ENCODE data around the gene CTSE. TPM values are rescaled to one million over a fixed set of nuclear protein-coding genes. Genes with fewer than 3 reads are reported as not detected.
A peak's percentile ranks its signal among the peaks of the same experiment; 100 is the strongest.
"Not testable (repeated sequence)": the region's sequence is repeated elsewhere in the genome, so short reads cannot be mapped to it uniquely, and the experiment has no call there.

CTSE gene
- not detected for total RNA-seq

DNA sequence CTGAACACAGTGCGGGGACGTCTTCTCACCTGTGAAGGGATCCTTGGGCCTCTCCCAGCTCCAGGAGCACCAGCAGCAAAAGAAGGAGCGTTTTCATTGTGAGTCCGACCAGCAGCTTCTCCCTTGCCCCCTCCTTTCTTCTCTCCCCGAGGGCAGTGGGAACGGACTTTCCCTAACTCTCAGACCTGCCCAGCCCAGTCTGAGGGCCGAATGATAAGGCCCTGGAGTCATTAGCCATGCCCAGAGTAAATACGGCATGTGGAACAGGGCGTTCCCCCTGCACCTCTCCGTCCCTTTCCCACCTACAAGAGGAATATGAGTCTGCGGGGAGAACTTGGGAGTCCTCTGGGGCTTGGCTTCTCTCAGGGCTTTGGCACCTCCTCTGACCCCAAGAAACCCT is at the start of gene CTSE:
Gene CTSE, minus strand, starts transcription at position 201 of the 400 bp plus-strand sequence. Its CDS starts 104 bp downstream, at position 97.
- no peak for DNase-seq
- ChIA-PET POLR2A (no interaction called here), CTCF (no interaction called here)
- Mint-ChIP-seq H3K27me3 (peaks cover 28% of the 10 kb centered on the region), H3K9me3 (no peaks in the 10 kb centered on the region), H3K27ac (no peak within 1 kb of the TSS), H3K4me3 (no peak within 1 kb of the TSS), H3K36me3 (ENCODE audit: low read depth) (no peaks in the 10 kb centered on the region), H3K4me1 (no peaks in the 10 kb centered on the region)

DNA sequence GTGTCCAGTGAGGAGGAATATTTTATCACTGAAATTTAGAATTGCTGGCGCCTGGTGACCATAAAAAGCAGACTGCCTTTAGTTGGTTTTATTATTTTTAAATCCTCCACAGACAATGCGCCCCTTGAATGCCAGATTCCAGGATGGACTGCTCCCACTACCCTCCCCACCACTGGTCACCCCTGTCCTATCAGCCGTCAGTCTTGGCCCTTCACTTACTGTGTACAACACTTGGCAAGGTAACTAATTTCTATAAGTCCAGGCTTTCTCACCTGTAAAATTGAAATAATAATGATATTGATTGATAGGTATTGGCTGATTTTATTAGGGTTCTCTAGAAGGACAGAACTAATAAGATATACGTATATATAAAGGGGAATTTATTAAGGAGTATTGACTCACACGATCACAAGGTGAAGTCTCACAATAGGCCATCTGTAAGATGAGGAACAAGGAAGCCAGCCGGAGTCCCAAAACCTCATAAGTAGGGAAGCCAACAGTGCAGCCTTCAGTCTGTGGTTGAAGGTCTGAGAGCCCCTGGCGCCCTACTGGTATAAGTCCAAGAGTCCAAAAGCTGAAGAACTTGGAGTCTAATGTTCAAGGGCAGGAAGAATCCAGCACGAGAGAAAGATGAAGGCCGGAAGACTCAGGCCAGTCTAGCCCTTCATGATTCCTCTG is 47.1 kb upstream of the CTSE start:
- H3K4me1 Mint-ChIP-seq = peaks cover 24% of the 10 kb centered on the region
- CTCF ChIA-PET = no interaction called here
- POLR2A ChIA-PET = no interaction called here
- no peak for DNase-seq
- no peak overlapping the region for H3K27ac Mint-ChIP-seq
- H3K36me3 Mint-ChIP-seq (ENCODE audit: low read depth) = no peaks in the 10 kb centered on the region
- no peak overlapping the region for H3K4me3 Mint-ChIP-seq
- H3K27me3 Mint-ChIP-seq = peaks cover 46% of the 10 kb centered on the region
- H3K9me3 Mint-ChIP-seq = no peaks in the 10 kb centered on the region

DNA sequence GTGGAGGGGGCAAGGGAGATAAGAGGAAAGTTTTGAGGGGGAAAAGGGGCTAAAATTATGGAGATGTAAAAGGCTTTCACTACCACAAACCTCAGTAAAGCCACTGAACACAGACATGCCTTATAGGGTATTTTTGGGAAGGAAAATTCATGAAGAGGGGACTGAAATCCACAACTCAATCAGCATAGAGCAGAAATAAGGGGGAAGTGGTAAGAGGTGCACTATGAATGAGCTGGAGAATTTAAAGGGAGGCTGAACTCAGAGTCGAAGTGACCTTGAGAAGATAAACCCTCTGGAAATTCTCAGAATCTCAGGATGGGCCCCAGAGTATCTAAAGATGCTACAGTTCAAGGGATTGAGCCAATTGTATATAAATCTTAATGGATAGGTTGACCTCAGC is 44.6 kb upstream of the CTSE start:
- CTCF ChIA-PET = interaction anchor here (0.6 kb wide), 1 partner anchor 65 kb away, joined by 4 read pairs; no protein-coding TSS in a partner anchor
- Mint-ChIP-seq H3K27ac (no peak overlapping the region), H3K27me3 (peaks cover 33% of the 10 kb centered on the region), H3K36me3 (ENCODE audit: low read depth) (no peaks in the 10 kb centered on the region), H3K4me1 (peaks cover 26% of the 10 kb centered on the region), H3K4me3 (no peak overlapping the region), H3K9me3 (no peaks in the 10 kb centered on the region)
- POLR2A ChIA-PET = no interaction called here
- no peak for DNase-seq

DNA sequence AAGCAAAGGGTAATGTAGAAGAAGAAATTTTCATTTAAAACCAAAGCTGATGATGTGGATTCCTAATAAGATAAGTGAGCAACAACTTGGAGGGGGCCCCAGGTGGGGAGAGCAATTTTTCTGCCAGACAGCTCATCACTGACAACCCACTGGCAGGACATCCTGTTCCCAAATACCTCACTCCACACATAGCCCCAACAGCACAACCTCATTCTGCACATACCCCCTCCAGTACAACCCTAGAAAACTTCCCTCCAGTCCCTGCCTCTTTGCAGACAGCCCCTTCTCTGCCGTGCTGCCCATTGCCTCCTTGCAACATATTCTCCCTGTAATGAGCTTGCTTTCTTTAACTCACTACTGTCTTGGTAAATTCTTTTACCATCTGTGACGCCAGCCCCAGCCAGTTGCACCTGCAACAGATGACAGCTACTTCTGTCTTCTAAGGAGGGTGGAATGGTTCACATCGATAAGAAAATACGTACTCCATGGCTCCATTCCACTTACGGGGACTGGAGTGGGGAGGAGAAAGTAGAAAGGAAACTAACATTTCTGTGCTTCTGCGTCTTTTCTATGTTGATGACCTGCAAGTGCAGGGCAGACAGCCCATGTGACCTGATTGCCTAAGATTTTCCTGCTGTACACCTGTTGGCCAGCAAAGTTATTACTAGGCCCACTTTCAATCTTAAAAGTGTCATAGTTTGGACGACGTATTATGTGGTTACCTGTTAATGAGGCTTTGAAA is 44.0 kb upstream of the CTSE start:
- Mint-ChIP-seq H3K9me3 (peaks cover 4% of the 10 kb centered on the region), H3K4me3 (peak overlapping the region; percentile 25), H3K36me3 (ENCODE audit: low read depth) (peaks cover 1% of the 10 kb centered on the region), H3K27ac (no peak overlapping the region), H3K4me1 (peaks cover 26% of the 10 kb centered on the region), H3K27me3 (peaks cover 33% of the 10 kb centered on the region)
- ChIA-PET CTCF (no interaction called here), POLR2A (no interaction called here)
- no peak for DNase-seq

DNA sequence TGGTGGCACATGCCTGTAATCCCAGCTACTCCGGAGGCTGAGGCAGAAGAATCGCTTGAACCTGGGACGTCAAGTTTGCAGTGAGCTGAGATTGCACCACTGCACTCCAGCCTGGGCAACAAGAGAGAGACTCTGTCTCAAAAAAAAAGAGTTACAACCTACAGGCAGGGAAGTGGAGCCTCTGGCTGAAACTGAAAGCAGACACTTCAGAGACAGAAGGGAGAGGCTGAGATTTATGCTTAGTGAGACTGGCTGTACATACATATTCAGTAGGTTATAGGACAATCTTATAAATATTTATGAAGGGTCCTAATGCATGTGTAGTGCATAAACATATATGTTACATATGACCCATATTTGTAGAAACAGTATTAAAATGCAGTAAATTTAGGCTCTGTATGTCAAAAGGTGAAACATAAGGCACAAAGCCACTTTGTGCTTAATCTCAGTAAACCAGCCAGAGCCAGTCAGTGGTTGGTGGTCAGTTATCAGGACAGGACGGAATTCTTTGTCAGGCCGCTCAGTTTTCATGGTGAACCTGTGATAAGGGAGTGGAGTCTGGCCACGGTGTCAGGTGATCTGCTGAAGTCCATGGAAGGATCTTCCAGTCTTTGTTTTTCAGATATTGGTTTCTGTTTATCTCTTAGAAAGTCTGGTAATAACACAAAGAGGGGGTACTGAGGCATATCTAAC is 42.9 kb upstream of the CTSE start:
- H3K27me3 Mint-ChIP-seq = peaks cover 33% of the 10 kb centered on the region
- peaks cover 26% of the 10 kb centered on the region for H3K4me1 Mint-ChIP-seq
- peak; percentile 43 for DNase-seq
- CTCF ChIA-PET = no interaction called here
- POLR2A ChIA-PET = no interaction called here
- no peak overlapping the region for H3K4me3 Mint-ChIP-seq
- peaks cover 1% of the 10 kb centered on the region for H3K36me3 Mint-ChIP-seq (ENCODE audit: low read depth)
- peaks cover 4% of the 10 kb centered on the region for H3K9me3 Mint-ChIP-seq
- no peak overlapping the region for H3K27ac Mint-ChIP-seq

DNA sequence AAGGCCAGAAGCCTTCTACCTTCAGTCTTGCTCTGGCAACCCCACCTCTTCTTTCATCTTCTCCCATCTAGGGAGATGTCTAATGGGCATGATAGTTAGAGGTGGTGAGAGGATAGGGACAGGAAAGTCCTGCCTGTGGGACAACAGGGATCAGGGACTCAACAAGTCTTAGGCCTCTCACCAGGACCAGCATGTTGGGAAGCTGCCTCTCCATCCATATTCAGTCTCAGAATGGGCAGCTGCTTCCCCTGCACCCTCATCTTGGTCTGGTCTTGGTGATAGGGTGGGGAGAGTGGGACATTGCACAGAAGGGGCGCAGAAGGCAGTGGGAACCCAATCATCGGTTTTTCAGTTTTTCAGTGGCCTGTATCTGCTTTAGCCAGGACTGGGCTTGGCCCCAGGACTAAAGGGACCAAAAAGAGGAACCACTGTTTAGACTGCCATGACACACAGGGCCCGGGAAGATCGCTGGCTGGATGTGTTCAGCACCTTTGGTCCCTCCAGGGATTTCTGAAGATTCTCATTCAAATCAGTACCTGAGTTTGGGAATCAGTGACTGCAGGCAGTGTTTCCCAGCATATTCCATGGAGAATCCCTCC is 42.0 kb upstream of the CTSE start:
- no peak overlapping the region for H3K27ac Mint-ChIP-seq
- ChIA-PET POLR2A (no interaction called here), CTCF (no interaction called here)
- H3K27me3 Mint-ChIP-seq = peaks cover 36% of the 10 kb centered on the region
- peaks cover 4% of the 10 kb centered on the region for H3K9me3 Mint-ChIP-seq
- H3K4me1 Mint-ChIP-seq = peaks cover 26% of the 10 kb centered on the region
- no peak for DNase-seq
- no peak overlapping the region for H3K4me3 Mint-ChIP-seq
- peaks cover 1% of the 10 kb centered on the region for H3K36me3 Mint-ChIP-seq (ENCODE audit: low read depth)

DNA sequence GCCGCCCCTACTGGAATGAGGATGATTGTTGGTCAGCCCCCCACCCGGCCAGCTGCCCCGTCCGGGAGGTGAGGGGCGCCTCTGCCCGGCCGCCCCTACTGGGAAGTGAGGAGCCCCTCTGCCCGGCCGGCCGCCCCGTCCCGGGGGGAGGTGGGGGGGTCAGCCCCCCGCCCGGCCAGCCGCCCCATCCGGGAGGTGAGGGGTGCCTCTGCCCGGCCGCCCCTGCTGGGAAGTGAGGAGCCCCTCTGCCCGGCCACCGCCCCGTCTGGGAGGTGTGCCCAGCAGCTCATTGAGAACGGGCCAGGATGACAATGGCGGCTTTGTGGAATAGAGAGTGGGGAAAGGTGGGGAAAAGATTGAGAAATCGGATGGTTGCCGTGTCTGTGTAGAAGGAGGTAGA is 40.8 kb upstream of the CTSE start:
- DNase-seq; CTCF ChIA-PET; H3K27ac Mint-ChIP-seq; POLR2A ChIA-PET; H3K36me3 Mint-ChIP-seq (ENCODE audit: low read depth); H3K4me3 Mint-ChIP-seq; H3K9me3 Mint-ChIP-seq: not testable (repeated sequence)
- H3K4me1 Mint-ChIP-seq = peaks cover 26% of the 10 kb centered on the region
- H3K27me3 Mint-ChIP-seq = peaks cover 32% of the 10 kb centered on the region

DNA sequence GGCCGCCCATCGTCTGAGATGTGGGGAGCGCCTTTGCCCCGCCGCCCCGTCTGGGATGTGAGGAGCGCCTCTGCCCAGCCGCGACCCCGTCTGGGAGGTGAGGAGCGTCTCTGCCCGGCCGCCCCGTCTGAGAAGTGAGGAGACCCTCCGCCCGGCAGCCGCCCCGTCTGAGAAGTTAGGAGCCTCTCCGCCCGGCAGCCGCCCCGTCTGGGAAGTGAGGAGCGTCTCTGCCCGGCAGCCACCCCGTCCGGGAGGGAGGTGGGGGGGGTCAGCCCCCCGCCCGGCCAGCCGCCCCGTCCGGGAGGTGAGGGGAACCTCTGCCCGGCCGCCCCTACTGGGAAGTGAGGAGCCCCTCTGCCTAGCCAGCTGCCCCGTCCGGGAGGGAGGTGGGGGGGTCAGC is 40.3 kb upstream of the CTSE start:
- H3K27ac Mint-ChIP-seq; H3K9me3 Mint-ChIP-seq; DNase-seq; H3K36me3 Mint-ChIP-seq (ENCODE audit: low read depth); POLR2A ChIA-PET; CTCF ChIA-PET; H3K4me3 Mint-ChIP-seq: not testable (repeated sequence)
- H3K27me3 Mint-ChIP-seq = peaks cover 27% of the 10 kb centered on the region
- peaks cover 26% of the 10 kb centered on the region for H3K4me1 Mint-ChIP-seq

DNA sequence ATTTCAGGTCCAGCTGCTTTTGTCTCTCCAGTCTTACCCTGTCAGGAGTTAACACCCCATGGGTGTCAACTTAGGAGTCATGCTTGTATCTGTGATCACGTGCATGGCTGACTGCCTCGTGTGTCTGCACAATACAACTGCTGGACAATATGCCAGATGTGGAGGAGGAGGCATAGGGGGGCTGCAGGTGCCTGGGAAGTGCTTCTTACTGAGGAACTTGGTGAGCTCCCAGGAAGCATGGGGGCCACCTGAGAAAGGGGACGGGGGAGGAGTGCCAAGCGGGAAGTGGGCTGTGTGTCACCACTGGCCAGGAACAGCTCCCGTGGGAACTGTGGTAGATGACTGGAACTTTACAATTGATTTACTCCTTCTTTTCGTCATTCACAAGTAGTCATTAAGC is 38.8 kb upstream of the CTSE start:
- ChIA-PET POLR2A (no interaction called here), CTCF (no interaction called here)
- no peak overlapping the region for H3K4me3 Mint-ChIP-seq
- H3K4me1 Mint-ChIP-seq = peaks cover 14% of the 10 kb centered on the region
- peaks cover 11% of the 10 kb centered on the region for H3K27me3 Mint-ChIP-seq
- DNase-seq = no peak
- peaks cover 4% of the 10 kb centered on the region for H3K9me3 Mint-ChIP-seq
- no peak overlapping the region for H3K27ac Mint-ChIP-seq
- peaks cover 1% of the 10 kb centered on the region for H3K36me3 Mint-ChIP-seq (ENCODE audit: low read depth)

DNA sequence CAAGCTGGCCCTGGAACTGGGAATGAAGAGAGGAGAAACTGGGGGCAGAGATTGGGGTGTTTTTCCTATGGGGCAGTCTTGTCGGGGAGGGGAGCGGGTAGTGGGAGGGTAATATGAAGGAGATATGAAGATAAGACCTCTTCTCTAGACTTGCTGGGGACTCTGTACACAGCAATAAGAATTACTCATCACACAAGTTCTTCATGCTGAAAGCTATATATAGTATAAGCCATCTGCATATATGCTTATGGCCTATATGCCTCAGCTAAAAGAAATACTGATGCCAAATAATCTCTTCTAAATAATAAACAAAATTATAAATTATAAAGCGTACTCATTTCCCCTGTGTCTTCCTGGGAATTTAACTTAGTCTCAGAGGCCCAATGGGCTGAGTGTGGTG is 37.1 kb upstream of the CTSE start:
- ChIA-PET POLR2A (no interaction called here), CTCF (no interaction called here)
- Mint-ChIP-seq H3K27me3 (peaks cover 10% of the 10 kb centered on the region), H3K36me3 (ENCODE audit: low read depth) (peaks cover 1% of the 10 kb centered on the region), H3K27ac (no peak overlapping the region), H3K9me3 (peaks cover 4% of the 10 kb centered on the region), H3K4me3 (no peak overlapping the region), H3K4me1 (peaks cover 3% of the 10 kb centered on the region)
- no peak for DNase-seq

DNA sequence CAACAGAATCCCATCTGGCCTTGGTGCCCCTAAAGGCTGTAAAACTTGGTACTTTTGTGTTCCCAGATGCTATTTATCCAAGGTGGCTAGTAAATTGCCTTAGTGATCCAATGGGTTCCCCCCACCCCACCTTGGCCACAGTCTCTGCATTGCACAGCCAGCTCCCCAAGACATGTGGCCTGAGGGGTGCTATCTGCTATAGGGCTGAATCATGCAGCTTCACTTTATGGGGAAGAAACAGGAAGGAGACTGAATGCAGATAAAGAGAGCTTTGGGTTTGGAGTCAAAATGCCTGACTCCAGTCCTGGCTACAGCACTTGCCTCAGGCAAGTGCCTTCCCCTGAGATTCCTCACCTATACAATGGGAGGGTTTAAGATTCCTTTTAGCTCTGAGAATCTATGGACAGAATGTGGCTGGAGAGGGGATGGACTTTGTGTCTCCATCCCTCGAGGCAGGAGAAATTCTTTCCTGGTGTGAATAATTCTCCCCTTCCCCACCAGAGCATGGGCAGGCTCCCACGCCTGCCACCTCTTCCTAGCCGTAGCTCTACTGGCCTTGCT is 35.7 kb upstream of the CTSE start:
- H3K27me3 Mint-ChIP-seq = peaks cover 11% of the 10 kb centered on the region
- CTCF ChIA-PET = no interaction called here
- POLR2A ChIA-PET = no interaction called here
- H3K9me3 Mint-ChIP-seq = peaks cover 4% of the 10 kb centered on the region
- peaks cover 1% of the 10 kb centered on the region for H3K36me3 Mint-ChIP-seq (ENCODE audit: low read depth)
- H3K4me3 Mint-ChIP-seq = no peak overlapping the region
- no peaks in the 10 kb centered on the region for H3K4me1 Mint-ChIP-seq
- no peak overlapping the region for H3K27ac Mint-ChIP-seq
- DNase-seq = no peak

DNA sequence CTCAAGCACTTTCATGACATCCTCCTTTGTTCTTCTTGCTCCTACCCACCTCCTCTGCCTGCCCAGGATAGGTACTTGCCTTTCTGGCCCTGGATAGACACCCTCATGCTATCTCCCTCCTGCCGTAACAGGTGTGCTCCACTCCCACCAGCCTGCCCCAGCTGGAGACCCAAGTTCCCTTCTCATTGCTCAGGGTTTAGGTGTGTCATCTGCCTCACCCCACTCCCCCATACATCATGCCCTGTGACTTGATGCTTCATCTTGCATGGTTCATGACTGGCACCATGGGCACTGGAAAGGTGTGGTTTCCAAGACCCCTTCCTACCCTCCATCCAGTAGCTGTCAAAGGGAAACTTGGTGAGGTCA is 35.2 kb upstream of the CTSE start:
- CTCF ChIA-PET = no interaction called here
- H3K27ac Mint-ChIP-seq = no peak overlapping the region

DNA sequence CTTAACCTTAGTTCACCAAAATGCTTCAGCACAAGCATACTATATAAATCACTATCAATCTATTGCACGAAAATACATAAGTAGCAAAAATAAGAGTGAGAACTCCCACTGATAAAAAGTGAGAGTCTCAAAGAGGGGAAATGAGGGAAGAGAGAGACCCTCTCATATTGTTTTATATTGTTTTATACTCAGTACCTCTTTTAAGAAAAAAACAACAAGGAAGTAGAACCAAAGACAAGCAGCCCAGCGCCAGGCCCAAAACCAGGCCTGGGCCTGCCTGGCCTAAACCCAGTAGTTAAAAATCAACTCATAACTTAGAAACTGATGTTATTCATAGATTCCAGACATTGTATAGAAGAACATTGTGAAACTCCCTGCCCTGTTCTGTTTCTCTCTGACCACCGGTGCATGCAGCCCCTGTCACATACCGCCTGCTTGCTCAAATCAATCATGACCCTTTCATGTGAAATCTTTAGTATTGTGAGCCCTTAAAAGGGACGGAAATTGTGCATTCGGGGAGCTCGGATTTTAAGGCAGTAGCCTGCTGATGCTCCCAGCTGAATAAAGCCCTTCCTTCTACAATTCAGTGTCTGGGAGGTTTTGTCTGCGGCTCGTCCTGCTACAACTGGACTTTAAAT is 34.7 kb upstream of the CTSE start:
- H3K4me1 Mint-ChIP-seq; H3K9me3 Mint-ChIP-seq; CTCF ChIA-PET; DNase-seq; POLR2A ChIA-PET; H3K36me3 Mint-ChIP-seq (ENCODE audit: low read depth); H3K4me3 Mint-ChIP-seq; H3K27ac Mint-ChIP-seq: not testable (repeated sequence)
- H3K27me3 Mint-ChIP-seq = peaks cover 11% of the 10 kb centered on the region

More for the DNA sequence above, 35.2 kb upstream of the CTSE start:
- Mint-ChIP-seq H3K36me3 (ENCODE audit: low read depth) (peaks cover 1% of the 10 kb centered on the region), H3K4me1 (peaks cover 1% of the 10 kb centered on the region), H3K4me3 (no peak overlapping the region), H3K27me3 (peaks cover 11% of the 10 kb centered on the region), H3K9me3 (peaks cover 4% of the 10 kb centered on the region)
- POLR2A ChIA-PET = no interaction called here
- DNase-seq = no peak

Data from activated CD4-positive, alpha-beta T cell treated with anti-CD3 and anti-CD28 coated beads, Interleukin-2, amount 10 ng/mL, durations not matched to agents 7 days and 5 days (primary cell).